GM12875 (cell line): ENCODE measurements around the gene LURAP1L.

Experiments used
- H3K4me3 ChIP-seq: one replicate; pipeline ENCODE4 v1.5.1; 2011; ENCODE audit warnings: low read depth, low read length, control low read depth
- CTCF ChIP-seq: IDR thresholded peaks from 2 replicates; pipeline ENCODE4 v1.5.1; 2011; ENCODE audit warnings: low read depth, mild to moderate bottlenecking, control low read depth, inconsistent platforms, low read length, moderate library complexity, borderline replicate concordance; ENCODE audit not compliant: insufficient read depth

Gene LURAP1L

GRCh38 chr9:12784461-12785259 lies 9.8 kb downstream of the LURAP1L start:
- no peak for TF ChIP-seq CTCF
- H3K4me3 ChIP-seq = no peak overlapping the region

GRCh38 chr9:12785260-12785770 lies 10.5 kb downstream of the LURAP1L start:
- no peak for TF ChIP-seq CTCF
- no peak overlapping the region for H3K4me3 ChIP-seq

- no peak overlapping the region for H3K4me3 ChIP-seq
- TF ChIP-seq CTCF = no peak
These were observed 11.1 kb downstream of the LURAP1L start for GRCh38 chr9:12785941-12786340.

GRCh38 chr9:12790001-12790400 lies 15.2 kb downstream of the LURAP1L start:
- no peak overlapping the region for H3K4me3 ChIP-seq
- TF ChIP-seq CTCF = no peak

GRCh38 chr9:12790883-12791282 lies 16.1 kb downstream of the LURAP1L start:
- H3K4me3 ChIP-seq = no peak overlapping the region
- no peak for TF ChIP-seq CTCF

- no peak for TF ChIP-seq CTCF
- H3K4me3 ChIP-seq = no peak overlapping the region
These were observed 19.4 kb downstream of the LURAP1L start for GRCh38 chr9:12794101-12794799.
